Natural killer cell (primary cell): Measurements from ENCODE around the gene LRP5. TPM values are rescaled to one million over a fixed set of nuclear protein-coding genes. Genes with fewer than 3 reads are reported as not detected.
"Not testable (repeated sequence)": the region's sequence is repeated elsewhere in the genome, so short reads cannot be mapped to it uniquely, and the experiment has no call there.

Source experiments
- ATAC-seq, 3 donors: fragments of 150-1000 bp in 2 of 3; fragments of 200-7000 bp in 1 of 3; cut with Tn5 transposase; 1 replicate in 1 of 3; 2 replicates in 2 of 3; pipeline ENCODE4 v1.10.0; 2021; ENCODE audit warnings: mild to moderate bottlenecking in 2 of 3, moderate library complexity in 2 of 3
- DNase-seq, 2 donors: peaks; one replicate each; pipeline versions ENCODE4 v3.0.0 to v3.0.0-alpha.2; 2013 to 2021; ENCODE audit warnings: mixed read lengths in 1 of 2
- H3K27ac ChIP-seq: one replicate; pipeline ENCODE4 v1.5.1; 2013; ENCODE audit warnings: mild to moderate bottlenecking, low read length
- H3K27me3 ChIP-seq: one replicate; pipeline ENCODE4 v1.6.1; 2013; ENCODE audit warnings: low read length; ENCODE audit not compliant: control insufficient read depth, insufficient read depth
- H3K36me3 ChIP-seq: one replicate; pipeline ENCODE4 v1.6.1; 2013; ENCODE audit warnings: low read length; ENCODE audit not compliant: control insufficient read depth, insufficient read depth
- H3K4me1 ChIP-seq: one replicate; pipeline ENCODE4 v1.6.1; 2013; ENCODE audit warnings: low read length; ENCODE audit not compliant: control insufficient read depth, insufficient read depth
- H3K4me3 ChIP-seq: one replicate; pipeline ENCODE4 v1.5.1; 2013; ENCODE audit warnings: low read length
- H3K9me3 ChIP-seq: one replicate; pipeline ENCODE4 v1.6.1; 2013; ENCODE audit warnings: low read length; ENCODE audit not compliant: control insufficient read depth, insufficient read depth
- H3K27ac Mint-ChIP-seq, 2 donors: one replicate each; pipeline ENCODE4 v1.8.0; 2022; ENCODE audit warnings: mild to moderate bottlenecking in 2 of 2, mixed read lengths in 2 of 2, moderate library complexity in 1 of 2
- H3K27me3 Mint-ChIP-seq, 2 donors: one replicate each; pipeline ENCODE4 v1.8.0; 2022; ENCODE audit warnings: low read depth in 2 of 2, mixed read lengths in 2 of 2
- H3K36me3 Mint-ChIP-seq: one replicate; pipeline ENCODE4 v1.8.0; 2022; ENCODE audit warnings: mixed read lengths
- H3K4me1 Mint-ChIP-seq, 2 donors: one replicate each; pipeline ENCODE4 v1.8.0; 2022; ENCODE audit warnings: mixed read lengths in 2 of 2
- H3K4me3 Mint-ChIP-seq: one replicate; pipeline ENCODE4 v1.8.0; 2022; ENCODE audit warnings: mild to moderate bottlenecking, moderate library complexity, mixed read lengths
- H3K9me3 Mint-ChIP-seq, 2 donors: one replicate each; pipeline ENCODE4 v1.8.0; 2022; ENCODE audit warnings: mixed read lengths in 2 of 2
- CTCF ChIP-seq: fragments of 200-600 bp; IDR thresholded peaks from one replicate; pipeline ENCODE4 v1.8.0; 2022; ENCODE audit warnings: antibody characterized with exemption
- WGBS: methylation state at CpG from one replicate; pipeline ENCODE4 v1.1.7; 2013; ENCODE audit warnings: missing lambda C conversion rate; ENCODE audit not compliant: insufficient coverage; 5-methylcytosine and 5-hydroxymethylcytosine counted together
- intact Hi-C: fragments of 100-400 bp; cut with micrococcal nuclease; formaldehyde crosslinking; loops from one replicate; pipeline ENCODE4 v1.14.2; 2022
- total RNA-seq, 4 donors: library from RNA; stranded (reverse); fragments of 120-200 nt in 1 of 4; gene quantifications; one replicate each; pipeline versions ENCODE4 v1.2.3 to v1.2.4, GENCODE V29; 2013 to 2022

The LRP5 gene
- total RNA-seq, 3 donors from 2014 or later (not counting 1 experiment from before 2014, with no cell fraction given): 0.36 to 1.3 (median 0.89) TPM

DNA sequence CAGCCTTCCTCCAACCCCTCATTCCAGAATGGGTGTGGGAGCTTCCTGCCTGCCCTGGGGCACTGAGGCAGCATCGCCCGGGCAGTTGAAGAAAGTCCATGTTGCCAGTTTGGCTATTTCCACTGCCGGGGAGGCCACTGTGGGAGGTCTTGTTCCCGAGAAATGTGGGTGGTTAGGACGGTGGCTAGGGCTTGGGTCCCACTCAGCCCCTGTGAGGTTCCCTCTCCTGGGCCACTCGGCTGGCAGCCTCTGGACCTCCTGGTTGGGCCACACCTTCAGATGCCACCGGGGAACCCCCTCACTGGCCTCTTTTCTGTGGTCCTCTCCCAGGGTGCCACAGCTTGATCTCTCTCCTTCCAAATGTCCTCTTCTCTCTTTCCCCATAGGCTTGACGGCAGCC is 143.1 kb downstream of the LRP5 start:
- H3K9me3 Mint-ChIP-seq: no peaks in the 10 kb centered on the region
- peaks cover 0 to 8% of the 10 kb centered on the region in 2 donors for H3K4me1 Mint-ChIP-seq
- Histone ChIP-seq H3K27ac (no peak overlapping the region), H3K36me3 (no peaks in the 10 kb centered on the region), H3K4me3 (no peak overlapping the region), H3K9me3 (no peaks in the 10 kb centered on the region), H3K27me3 (no peaks in the 10 kb centered on the region), H3K4me1 (peaks cover 7% of the 10 kb centered on the region)
- no peaks in the 10 kb centered on the region for H3K36me3 Mint-ChIP-seq
- no peak overlapping the region for H3K27ac Mint-ChIP-seq
- H3K4me3 Mint-ChIP-seq: no peak overlapping the region
- intact Hi-C loops: no loop called here
- no peaks in the 10 kb centered on the region for H3K27me3 Mint-ChIP-seq
- ATAC-seq: no peak
- no peak for TF ChIP-seq CTCF
- WGBS: 96% methylated on average over 8 of the region's 8 CpGs
- DNase-seq: no peak

DNA sequence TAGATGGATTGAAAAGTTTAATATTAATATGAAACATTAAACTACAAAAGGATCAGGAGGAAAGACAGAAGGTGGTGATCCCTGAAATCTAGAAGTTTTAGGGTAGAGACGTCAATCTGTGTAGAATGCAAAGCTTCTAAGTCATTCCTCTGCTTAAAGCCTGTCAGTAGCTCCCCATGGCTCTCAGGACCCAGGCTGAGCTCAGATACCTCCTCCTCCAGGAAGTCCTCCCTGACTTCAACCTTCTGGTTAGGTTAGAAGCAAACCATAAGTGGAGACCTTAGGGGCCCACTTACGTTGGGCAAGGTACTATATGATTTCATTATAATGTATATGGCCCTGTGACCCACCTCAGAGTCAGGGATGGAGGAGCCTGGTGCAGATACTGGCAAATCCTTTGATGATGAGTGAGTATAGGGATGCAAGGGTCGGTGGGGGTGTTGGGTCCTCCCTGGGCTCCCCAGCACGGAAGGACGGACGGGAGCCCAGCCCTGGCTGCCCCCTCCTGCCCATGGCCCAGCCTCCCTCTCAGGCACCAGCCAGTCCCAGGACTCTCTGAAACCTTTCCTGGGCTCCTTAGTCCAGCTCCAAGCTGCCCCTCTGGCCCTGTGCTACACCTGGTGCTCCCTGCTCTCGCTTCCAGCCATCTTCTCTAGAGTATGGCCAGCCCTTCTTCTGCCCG is 145.0 kb downstream of the LRP5 start:
- Histone ChIP-seq H3K27ac (no peak overlapping the region), H3K36me3 (no peaks in the 10 kb centered on the region), H3K9me3 (no peaks in the 10 kb centered on the region), H3K27me3 (no peaks in the 10 kb centered on the region), H3K4me3 (no peak overlapping the region), H3K4me1 (peaks cover 17% of the 10 kb centered on the region)
- WGBS: 84% methylated on average over 8 of the region's 8 CpGs
- no peak for TF ChIP-seq CTCF
- intact Hi-C loops: no loop called here
- DNase-seq (no peak), ATAC-seq (no peak)
- Mint-ChIP-seq H3K4me1 (peaks cover 9 to 17% of the 10 kb centered on the region in 2 donors), H3K27ac (peak overlapping the region in 1 of 2 donors; percentile 52), H3K27me3 (no peaks in the 10 kb centered on the region), H3K36me3 (no peaks in the 10 kb centered on the region), H3K9me3 (no peaks in the 10 kb centered on the region), H3K4me3 (no peak overlapping the region)

- TF ChIP-seq CTCF: no peak
- Mint-ChIP-seq H3K27ac (peak overlapping the region in 1 of 2 donors; percentile 52), H3K27me3 (no peaks in the 10 kb centered on the region), H3K4me1 (peaks cover 14 to 22% of the 10 kb centered on the region in 2 donors), H3K36me3 (no peaks in the 10 kb centered on the region), H3K4me3 (peak overlapping the region; percentile 70), H3K9me3 (no peaks in the 10 kb centered on the region)
- DNase-seq (no peak), ATAC-seq (no peak)
- intact Hi-C loops: no loop called here
- H3K36me3 ChIP-seq: no peaks in the 10 kb centered on the region
- H3K27ac ChIP-seq: no peak overlapping the region
- no peaks in the 10 kb centered on the region for H3K9me3 ChIP-seq
- H3K4me3 ChIP-seq: no peak overlapping the region
- 94% methylated on average over 7 of the region's 7 CpGs for WGBS
- H3K27me3 ChIP-seq: no peaks in the 10 kb centered on the region
- H3K4me1 ChIP-seq: peaks cover 22% of the 10 kb centered on the region
Measured at GRCh38 chr11:68457898-68458249, 145.5 kb downstream of the LRP5 start.

DNA sequence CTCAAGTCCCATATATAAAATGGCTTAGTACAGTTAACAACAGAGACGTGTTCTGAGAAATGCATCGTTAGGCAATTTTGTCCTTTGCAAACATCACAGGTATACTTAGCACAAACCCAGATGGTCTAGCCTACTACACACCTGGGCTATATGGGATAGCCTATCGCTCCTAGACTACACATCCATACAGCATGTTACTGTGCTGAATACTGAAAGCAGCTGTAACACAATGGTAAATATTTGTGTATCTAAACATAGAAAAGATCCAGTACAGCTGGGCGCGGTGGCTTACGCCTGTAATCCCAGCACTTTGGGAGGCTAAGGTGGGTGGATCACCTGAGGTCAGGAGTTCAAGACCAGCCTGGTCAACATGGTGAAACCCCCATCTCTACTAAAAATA is 145.9 kb downstream of the LRP5 start:
- H3K27me3 Mint-ChIP-seq, H3K36me3 Mint-ChIP-seq, H3K27ac ChIP-seq, intact Hi-C loops, ATAC-seq, H3K4me3 ChIP-seq, H3K9me3 Mint-ChIP-seq, H3K9me3 ChIP-seq, DNase-seq, H3K27me3 ChIP-seq, H3K36me3 ChIP-seq: not testable (repeated sequence)
- peak overlapping the region; percentile 70 for H3K4me3 Mint-ChIP-seq
- WGBS: 95% methylated on average over 5 of the region's 6 CpGs
- peak overlapping the region; percentile 46 to 52 for H3K27ac Mint-ChIP-seq
- H3K4me1 ChIP-seq: peaks cover 26% of the 10 kb centered on the region
- peaks cover 17 to 27% of the 10 kb centered on the region in 2 donors for H3K4me1 Mint-ChIP-seq
